Prostate gland (tissue), 2 donors: ENCODE results near the gene ACAD9.

Source experiments
- POLR2A ChIP-seq: fragments of 450-650 bp; IDR thresholded peaks from one replicate; pipeline ENCODE4 v1.6.1; 2016; ENCODE audit warnings: antibody characterized with exemption, mild to moderate bottlenecking
- POLR2AphosphoS5 ChIP-seq: sonication (generic); formaldehyde crosslinking; IDR thresholded peaks from one replicate; pipeline ENCODE4 v1.6.1; 2017; ENCODE audit warnings: antibody characterized with exemption
- TF ChIP-seq, protein P1 (sequence below), 4 experiments: fragments of 200-600 bp in 2 of 4; fragments of 450-650 bp in 2 of 4; sonication (generic) in 2 of 4; IDR thresholded peaks; 1 replicate in 3 of 4; 2 replicates in 1 of 4; pipeline ENCODE4 v1.5.1; 2016 to 2019; ENCODE audit warnings: antibody characterized with exemption in 4 of 4, mild to moderate bottlenecking in 2 of 4, moderate library complexity in 2 of 4

DNA sequence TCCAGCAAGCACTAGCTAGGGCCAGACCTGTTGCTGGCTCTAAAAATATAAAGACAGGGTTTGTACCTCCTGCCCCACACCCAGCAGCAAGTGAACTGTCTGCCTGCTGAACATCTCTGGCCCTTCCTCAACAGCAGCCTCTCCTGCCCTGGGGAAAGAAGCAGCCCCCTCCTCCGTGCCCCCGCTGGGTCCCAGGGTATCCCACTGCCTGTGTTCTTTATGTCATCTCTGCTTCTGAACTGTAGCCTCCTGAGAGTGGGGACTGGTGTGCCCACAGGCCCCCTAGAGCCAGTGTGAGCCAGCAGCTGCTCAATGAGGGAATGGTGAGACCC lies 54.5 kb downstream of the ACAD9 start:
- no peak for TF ChIP-seq POLR2A
- TF ChIP-seq, protein P1, sequence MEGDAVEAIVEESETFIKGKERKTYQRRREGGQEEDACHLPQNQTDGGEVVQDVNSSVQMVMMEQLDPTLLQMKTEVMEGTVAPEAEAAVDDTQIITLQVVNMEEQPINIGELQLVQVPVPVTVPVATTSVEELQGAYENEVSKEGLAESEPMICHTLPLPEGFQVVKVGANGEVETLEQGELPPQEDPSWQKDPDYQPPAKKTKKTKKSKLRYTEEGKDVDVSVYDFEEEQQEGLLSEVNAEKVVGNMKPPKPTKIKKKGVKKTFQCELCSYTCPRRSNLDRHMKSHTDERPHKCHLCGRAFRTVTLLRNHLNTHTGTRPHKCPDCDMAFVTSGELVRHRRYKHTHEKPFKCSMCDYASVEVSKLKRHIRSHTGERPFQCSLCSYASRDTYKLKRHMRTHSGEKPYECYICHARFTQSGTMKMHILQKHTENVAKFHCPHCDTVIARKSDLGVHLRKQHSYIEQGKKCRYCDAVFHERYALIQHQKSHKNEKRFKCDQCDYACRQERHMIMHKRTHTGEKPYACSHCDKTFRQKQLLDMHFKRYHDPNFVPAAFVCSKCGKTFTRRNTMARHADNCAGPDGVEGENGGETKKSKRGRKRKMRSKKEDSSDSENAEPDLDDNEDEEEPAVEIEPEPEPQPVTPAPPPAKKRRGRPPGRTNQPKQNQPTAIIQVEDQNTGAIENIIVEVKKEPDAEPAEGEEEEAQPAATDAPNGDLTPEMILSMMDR (IDR thresholded peaks at IDR 0.05): no peak
- TF ChIP-seq POLR2AphosphoS5: no peak
